HG03060 (cell line): ENCODE results near the gene KIRREL3.

ENCODE experiments used
- ATAC-seq: cut with Tn5 transposase; IDR thresholded peaks from one replicate; pipeline ENCODE4 v1.9.1; 2021; ENCODE audit warnings: low read depth, moderate number of reproducible peaks; ENCODE audit not compliant: unreplicated experiment

The KIRREL3 gene

DNA sequence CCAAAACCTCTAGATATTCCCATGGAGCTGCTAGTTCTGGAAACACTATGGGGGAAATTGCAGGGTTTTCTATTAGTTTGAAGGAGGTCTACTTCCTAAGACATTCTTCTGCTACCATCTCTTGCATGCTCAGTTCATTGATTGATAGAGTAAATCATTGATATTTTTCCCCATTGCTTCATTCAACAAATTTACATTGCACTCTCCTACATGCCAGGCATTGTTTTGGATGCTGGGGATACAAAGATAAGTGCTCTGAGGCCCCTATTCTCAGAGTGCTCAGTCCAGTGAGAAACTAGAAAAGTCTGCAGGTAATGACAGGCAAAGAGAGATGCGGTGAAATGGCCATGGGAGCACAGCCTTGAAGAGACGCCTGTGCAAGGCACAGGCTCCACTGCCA, 313.1 kb downstream of the KIRREL3 start:
- no peak for ATAC-seq

DNA sequence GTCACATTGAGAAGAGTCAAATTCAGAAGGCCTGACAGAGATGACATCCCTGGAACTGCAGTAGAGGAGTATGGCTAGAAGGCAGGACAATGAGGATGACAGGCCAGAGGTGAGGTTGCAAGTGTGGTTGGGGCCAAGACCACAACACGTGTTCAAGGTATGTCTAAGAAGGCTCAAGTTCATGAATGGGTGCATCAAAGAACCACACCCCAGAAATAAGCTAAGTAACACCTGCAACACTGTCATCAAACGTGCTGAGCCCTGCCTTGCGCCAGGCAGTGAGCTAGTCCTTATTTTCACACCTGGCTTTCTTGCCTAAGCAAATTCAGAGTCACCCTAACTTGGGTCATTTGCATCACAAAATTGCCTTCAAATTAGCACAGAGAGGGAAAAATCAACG, 313.6 kb downstream of the KIRREL3 start:
- ATAC-seq = no peak

DNA sequence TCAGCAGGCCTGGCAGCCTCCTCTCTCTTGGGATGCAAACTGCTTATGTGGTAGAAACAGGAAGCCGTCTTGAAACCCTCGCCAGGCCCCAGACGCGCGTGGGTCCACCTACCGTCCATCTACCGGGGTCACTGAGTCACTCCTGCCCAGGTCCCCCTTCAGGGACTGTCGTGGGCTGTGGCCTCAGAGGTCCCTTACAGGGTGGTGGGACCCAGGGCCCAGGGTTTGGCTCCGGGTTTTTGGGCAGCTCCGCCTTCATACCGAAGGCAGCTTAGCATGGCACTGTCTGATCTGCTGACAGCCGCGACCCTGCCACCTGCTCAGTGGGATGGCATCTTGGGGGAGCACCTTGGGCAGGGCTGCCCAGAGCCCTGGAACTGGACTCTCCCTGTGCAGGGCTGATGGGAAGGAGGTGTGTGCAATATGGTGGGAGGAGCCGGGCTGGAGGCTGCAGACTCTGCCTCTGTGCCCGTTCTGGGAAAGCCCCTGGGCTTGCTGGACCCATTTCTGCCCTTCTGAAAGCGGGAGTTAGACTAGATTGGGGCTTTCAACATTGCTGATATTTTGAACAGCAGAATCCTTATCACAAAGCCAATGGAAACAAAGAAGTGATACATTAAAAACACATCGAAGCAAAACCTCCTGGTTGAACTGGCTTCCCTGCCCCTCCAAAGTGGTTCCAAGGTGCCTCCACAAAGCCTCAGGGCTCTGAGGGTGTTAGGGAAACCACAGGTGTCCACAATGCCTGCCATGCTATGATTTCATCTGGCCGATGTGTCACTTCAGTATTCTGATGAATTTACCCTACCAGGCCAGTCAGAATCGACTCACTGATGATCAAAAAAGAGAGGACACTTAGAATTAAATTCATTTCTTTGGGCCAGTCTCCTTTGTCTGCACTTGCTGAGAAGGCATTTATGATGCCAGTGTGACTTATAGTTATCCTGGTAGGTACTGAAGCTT, 316.5 kb downstream of the KIRREL3 start:
- ATAC-seq = no peak

DNA sequence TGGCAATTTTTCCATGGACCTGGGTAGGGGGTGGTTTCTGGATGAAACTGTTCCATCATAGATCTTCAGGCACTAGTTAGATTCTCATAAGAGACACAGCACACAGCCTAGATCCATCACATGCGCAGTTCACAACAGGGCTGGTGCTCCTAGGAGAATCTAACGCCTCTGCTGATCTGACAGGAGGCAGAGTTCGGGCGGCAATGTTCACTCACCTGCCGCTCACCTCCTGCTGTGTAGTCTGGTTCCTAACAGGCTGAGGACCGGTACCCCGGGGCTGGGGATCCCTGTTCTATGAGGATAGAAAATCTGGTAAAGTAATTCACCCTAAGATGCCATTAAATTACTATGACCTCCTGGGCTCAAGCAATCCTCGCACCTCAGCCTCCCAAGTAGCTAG, 318.0 kb downstream of the KIRREL3 start:
- ATAC-seq = no peak

DNA sequence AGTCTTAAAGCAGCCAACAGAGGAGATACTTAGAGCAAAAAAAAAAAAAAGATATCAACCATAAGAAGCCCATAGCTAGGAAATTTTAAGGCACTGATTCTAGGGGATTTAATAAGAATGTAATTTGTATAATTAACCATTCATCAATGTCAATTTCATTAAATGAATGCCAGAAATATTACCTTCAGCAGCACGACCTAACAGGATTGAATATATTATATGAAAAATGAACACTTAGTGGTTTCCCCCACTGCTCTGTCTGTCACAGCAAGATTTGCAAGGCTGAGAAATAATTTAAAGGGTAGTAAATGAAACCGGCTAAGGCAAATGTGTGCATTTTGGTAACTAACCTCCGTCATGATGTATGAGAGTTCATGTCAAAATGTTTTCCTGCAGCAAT, 319.9 kb downstream of the KIRREL3 start:
- ATAC-seq = no peak

DNA sequence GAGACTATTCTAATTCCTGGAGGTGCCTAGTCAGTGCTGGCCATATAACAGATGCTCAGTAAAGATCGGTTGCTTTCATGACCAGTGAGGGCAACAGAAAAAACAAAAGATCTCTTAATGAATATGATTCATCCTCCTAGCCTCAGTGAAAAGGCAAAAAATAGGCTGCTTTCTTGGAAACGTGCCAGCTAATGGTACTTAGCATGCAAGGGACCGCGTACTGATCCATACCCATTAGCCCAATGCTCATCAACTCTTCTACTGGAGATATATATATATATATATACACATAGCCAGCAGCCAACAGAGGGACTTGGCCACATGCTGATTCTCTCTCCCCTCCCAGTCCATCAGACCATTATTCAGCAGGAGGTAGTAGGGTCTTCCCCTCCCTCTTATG, 320.4 kb downstream of the KIRREL3 start:
- no peak for ATAC-seq

DNA sequence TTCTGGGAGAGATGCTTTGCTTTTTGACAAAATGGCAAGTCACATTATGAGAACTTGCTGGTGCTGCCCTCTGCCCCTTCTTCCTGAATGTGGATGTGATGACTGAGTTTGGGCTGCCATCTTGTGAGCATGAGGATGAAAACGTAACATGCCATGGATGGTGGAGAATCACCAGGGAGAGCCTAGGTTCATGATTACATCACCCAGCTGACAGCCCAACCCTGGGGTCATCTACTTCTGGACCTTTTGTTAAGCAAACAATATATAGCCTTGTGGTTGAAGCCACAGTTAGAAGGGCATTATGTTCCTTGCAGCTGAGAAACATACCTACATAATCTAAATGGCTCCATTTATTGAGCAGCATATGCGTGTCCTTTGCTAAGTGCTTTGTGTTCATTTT, 321.5 kb downstream of the KIRREL3 start:
- no peak for ATAC-seq

DNA sequence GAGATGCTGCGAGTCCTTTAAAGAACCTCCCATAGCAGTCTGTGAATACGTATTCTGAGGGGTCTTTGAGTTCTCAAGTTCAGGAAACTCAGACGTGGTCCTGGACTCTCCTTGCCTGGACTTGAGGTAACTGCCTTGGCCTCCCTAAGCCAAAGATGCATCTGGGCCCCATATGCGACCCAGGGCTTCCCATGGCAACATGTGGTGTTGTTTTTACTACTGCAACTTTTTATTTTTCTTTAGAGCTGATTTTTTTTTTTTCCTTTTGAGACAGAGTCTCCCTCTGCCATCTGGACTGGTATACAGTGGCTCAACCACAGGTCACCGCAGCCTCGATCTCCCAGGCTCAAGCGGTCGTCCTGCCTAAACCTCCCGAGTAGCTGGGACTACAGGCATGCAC, 324.0 kb downstream of the KIRREL3 start:
- no peak for ATAC-seq

DNA sequence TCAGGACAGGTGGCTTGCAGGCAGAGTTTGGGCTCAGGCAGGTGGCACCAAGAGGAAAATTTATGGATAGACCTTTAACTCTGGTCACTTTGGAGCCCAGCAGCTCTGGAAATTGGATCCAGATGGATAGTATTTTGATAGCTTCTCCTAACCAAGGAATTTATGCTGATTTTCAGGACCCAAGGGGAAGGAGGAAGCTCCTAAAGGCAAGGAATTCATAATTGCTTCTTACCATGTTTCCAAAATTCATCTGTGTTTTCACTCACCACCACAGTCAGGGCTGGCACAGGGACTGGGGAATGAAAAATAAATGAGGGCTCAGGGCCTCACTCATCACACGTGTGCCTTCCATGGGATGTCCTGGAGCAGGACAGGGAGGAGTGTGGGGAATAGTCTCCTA, 327.3 kb downstream of the KIRREL3 start:
- ATAC-seq = no peak

DNA sequence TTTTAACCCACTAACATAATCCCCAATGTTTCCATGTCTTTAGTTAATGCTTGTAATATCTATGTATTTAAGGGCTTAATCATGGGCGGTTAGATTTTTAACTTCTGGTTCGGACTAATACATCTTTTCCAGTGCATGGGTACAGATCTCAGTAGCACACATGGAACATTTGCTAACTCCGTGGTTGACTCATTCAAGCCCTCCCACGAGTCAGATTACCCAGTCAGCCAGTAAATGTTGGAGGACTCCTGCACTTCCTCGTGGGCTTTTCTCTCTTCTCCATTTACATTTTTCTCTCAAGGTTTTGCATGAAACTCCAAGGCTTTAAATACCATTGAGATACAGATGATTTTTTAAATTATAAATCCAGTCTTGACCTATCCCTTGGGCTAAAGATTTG, 331.2 kb downstream of the KIRREL3 start:
- no peak for ATAC-seq

DNA sequence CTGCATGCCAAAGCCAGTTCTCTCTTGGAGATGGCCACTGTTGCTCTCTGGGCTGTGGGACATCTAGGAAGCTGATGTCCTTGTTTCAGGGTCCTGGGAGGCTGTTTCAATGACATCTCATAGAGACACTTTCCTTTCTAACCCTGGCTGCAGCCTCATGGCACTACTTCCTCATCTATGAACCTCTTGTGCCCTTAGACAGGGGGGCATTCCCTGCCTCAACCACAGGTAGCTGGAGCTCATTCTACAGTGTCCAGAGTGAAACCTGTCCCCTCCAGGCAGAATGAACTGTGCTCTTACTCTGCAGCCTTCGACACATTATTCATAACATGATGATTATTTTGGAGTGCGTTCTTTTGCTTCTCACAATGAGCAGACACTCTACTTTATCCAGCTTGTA, 335.9 kb downstream of the KIRREL3 start:
- no peak for ATAC-seq

DNA sequence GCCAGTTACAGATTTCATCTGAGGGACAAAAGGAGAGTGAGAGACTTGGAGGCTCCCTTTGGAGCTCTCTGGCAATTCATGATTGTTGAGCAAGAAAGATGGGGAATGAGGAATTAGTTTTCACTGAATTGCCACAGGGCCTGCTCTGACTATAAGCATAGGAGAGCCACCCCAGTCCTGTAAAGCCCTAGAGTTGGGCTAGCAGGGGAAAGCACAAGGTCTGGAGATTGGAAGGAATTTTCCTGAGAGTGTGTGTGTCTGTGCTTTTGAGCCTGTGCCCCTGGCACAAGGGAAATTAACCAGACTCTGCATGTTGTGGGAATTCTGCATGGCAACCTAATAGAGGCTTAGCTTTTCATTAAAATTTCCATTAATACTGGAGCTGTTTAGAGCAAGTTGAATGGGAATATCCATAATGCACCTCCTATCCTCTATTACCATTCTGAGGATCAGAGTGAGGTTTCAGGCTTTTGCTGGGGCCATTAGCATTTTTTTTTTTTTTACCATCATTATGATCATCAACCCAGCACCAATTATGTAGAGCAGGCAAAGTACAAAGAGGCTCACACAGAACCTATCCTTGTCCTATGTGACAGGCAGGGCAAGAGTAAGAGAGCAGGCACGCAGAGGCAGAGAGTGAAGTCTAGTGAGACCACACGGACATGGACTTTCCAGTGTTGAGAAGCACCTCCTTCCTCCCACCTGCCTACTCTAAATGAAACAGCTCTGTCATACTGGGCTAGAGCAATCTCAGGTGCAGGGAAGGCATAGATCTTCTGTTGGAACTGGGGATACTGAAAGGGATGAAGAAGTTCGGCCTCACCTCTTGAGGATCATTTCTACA, 336.6 kb downstream of the KIRREL3 start:
- ATAC-seq = no peak

DNA sequence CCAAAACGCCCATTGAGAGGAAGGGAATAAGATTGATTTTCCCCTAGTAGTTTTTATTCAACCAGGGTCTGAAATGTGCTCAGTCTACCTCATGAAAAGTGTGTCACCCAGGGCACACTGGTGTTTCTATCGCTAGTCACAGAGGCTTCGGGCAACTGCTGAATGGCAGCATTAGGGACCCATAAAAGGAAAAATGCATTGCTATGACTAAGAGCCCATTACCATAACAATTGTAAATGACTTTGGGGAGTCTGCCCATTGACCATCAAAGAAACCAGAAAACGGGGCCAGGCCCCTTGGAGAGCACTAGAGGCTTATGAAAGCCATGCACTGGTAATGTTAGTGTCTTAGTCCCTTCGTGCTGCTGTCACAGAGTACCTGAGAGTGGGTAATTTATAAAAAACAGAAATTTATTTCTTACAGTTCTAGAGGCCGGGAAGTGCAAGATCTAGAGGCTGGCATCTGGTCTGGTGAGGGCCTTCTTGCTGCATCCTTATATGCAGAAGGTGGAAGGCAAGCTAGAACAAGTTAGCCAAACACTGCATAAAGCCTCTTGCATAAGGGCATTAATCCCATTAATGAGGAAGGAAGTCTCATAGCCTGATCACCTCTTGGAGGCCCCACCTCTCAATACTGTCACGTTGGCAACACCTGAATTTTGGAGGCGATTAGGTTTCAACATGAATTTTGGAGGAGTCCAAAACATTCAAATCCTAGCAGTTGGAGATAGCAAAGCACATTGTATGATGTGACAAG, 338.4 kb downstream of the KIRREL3 start:
- no peak for ATAC-seq

DNA sequence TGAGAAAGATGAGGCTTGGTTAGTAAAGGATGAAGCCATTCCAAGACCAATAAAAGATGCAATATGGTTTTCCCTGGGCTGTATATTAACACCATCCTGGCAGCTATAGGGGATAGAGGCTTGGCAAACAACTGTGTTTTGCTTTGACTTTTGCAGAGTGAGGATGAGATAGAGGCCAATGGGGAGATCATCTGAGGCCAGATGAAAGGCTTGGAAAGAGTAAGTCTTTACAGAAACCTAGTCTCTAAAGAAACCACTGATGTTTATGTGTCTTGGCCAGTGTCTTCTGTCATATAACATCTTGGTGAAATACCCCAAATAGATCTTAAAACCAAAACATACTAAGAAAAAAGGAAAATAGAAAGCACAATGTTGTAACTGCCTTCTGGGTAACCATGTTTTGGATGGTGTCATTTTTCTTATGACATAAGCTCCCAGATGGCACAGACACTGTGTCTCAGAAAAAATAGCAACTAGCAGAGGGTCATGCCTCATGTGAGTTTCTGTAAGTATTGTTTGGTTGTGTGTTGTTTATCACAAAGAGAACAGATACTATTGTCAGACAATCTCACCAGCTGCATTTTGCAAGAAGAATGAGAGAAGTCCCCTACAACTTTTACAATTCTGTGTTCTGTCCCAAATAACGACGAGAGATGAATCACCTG, 339.7 kb downstream of the KIRREL3 start:
- no peak for ATAC-seq

DNA sequence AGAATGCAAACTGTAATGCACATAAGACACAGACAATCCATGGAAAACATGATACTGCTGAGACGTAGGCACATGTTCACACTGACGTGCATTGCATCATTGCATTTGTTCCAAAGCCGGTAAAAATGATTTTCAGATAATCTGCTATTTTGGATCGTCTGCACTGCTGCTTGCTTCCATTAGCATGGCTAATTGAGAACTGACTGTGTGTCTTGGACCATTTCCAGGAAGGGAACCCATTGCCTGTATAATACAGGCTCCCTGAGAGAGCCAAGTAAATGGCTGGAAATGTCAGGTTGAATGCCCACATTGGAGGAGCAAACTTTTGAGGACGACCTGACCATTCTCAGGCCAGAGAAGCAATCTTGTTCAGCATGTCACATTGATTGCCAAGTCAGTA, 340.2 kb downstream of the KIRREL3 start:
- no peak for ATAC-seq

DNA sequence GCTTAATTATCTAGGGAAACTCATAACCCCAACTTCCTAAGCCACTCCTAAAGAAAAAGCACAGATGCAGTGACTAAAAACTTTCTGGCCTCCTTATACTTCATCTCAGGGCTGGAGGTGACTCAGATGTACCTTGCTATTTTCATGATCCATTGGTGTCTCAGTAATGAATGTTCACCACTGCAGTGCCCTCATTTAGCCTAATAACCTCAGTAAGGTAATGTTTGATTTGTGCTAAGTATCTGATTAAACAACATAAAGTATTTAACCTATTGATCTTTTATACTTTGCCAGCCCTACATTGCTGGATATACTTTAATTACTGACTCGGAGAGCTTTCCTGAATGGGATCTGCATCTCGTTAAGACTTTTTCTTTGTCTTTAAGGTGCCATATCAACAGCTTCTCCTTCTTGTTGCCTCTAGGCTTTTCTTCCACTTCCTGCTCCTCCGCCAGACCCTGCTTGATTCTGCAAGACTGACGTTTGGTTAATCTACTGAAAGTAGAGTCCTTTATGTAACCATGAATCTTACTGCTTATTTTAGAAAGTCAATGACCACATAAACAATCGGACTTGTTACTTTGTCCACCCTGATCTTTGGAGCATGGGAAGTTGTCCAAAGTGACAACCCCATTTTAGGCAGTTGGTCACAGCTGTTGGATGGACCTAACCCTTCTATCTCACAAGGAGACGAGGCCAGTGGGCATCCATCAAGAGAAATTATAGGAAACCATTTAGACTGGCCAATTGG, 342.1 kb downstream of the KIRREL3 start:
- ATAC-seq = no peak

DNA sequence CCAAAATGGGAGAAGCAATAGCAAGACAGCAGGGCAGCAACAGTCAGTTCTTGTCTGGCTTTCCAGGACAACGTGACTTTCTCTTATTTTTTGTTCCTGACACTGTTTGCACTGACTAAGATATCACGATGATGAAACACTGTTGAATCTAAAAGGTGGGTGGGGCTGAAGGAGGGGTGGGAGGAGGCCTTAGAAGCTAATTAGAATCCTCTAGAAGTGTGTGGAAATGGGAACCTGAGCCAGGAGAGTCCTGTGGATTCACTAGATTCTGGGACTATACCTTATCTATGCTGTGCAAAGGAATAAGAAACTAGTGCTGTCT, 344.8 kb downstream of the KIRREL3 start:
- no peak for ATAC-seq

DNA sequence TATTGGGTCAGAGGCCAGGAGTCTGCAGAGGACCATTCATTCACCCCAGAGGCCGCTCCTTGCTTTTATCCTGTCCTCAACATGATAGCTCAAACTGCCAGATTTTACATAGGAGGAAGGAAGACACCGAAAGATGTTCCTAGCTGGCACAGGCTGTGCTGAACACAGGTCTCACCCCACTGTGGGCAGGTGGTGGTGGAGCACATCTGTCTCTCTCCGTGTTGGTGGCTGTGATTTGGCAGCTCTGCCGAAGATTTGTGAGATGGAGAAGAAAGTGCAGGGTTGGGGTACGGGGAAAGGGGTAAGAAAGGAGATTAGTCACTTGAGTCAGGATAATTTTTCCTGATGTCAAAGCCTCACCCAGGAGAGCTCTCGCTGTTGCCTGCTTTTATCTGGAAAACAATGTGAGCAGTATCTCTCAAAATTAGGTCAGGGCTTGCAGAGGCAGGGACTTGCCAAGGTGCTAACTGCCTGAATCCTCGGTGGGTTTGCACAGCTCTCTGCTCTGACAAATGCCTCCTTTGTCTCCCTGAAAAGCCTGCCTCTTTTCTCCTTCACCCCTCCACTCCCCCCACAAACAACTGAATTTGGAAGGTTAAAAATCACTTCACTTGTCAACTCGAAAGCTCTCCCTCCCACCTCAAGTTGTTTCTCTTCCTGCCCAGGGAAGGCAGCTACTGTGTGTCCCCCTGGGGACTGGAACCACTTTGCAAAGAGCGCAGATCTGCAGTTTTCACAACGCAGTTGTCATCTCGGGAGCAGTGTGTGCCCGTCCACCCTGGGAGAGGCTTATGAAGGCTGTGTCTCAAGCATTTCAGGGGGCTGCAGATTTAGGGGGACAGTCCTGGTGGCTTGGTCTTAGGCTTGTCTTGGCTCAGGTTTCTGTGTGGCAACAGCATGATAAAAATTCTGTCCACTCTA, 345.4 kb downstream of the KIRREL3 start:
- ATAC-seq = no peak

DNA sequence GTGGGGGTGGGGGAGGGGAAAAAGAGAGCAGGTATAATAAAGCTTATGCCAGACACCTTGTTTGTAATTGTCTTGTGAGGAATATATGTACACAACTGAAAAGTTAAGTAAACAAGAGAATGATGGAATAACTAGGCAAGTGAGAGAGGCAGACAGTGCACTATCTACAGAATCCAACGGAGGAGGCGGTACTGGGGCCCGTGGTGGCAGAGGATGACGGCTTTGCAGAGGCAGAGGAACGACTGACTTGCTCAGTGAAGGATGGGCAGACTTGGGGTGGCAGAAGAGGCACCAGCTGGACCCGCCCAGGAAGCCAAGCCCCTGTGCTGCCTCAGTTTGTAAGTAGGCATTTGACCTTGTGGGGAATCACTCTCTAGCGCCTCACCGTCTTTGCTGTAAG, 347.5 kb downstream of the KIRREL3 start:
- ATAC-seq = no peak
